Measurements from ENCODE around the gene GALNT2. TPM values are rescaled to one million over a fixed set of nuclear protein-coding genes. Genes with fewer than 3 reads are reported as not detected.

The GALNT2 gene
- total RNA-seq, 1 experiment from 2014 or later, result 152 TPM

GRCh38 chr1:230317823-230318819 is 251.1 kb downstream of the GALNT2 start:
- Histone ChIP-seq H3K4me3 (ENCODE audit: low read depth in 2 of 2, low read length in 2 of 2) (no peak overlapping the region), H3K27ac (ENCODE audit: low read length) (no peak overlapping the region), H3K36me3 (ENCODE audit: control insufficient read depth, insufficient read depth, low read length) (no peaks in the 10 kb centered on the region), H3K27me3 (ENCODE audit: control insufficient read depth, insufficient read depth, low read length) (peaks cover 4% of the 10 kb centered on the region), H3K4me1 (ENCODE audit: control insufficient read depth, insufficient read depth, low read length) (no peaks in the 10 kb centered on the region), H3K9me3 (ENCODE audit: control insufficient read depth, insufficient read depth, low read depth, low read length) (no peaks in the 10 kb centered on the region)
- ChIA-PET POLR2A (no interaction called here), CTCF (no interaction called here)
- intact Hi-C loops (cut with micrococcal nuclease; ENCODE audit: unreplicated experiment), result loop anchor here (10.0 kb wide), 1 partner anchor 653 kb away; no protein-coding TSS in a partner anchor
- no TSS peak for BruUV-seq (replicated peaks)
- no peak for ATAC-seq
- TF ChIP-seq SIN3A (IDR thresholded peaks at IDR 0.05; ENCODE audit: borderline replicate concordance, insufficient read depth, low read depth, low read length) (no peak), CTCF (IDR thresholded peaks at IDR 0.05) (no peak), POLR2AphosphoS5 (IDR thresholded peaks at IDR 0.05; ENCODE audit: low read depth, low read length) (no peak), TCF7L2 (IDR thresholded peaks at IDR 0.05; ENCODE audit: low read depth, low read length) (no peak), REST (IDR thresholded peaks at IDR 0.05; ENCODE audit: insufficient read depth in 1 of 2, low read depth in 2 of 2, low read length in 1 of 2) (no peak)
- DNase-seq (ENCODE audit: low read depth, low spot score), result no peak
- in situ Hi-C loops (cut with HindIII; ENCODE audit: low pct_unique_long_range_greater_than_20kb, low sequenced_read_pairs), result no loop called here

GRCh38 chr1:230319014-230319747 is 252.1 kb downstream of the GALNT2 start:
- Histone ChIP-seq H3K4me3 (ENCODE audit: low read depth in 2 of 2, low read length in 2 of 2) (no peak overlapping the region), H3K27ac (ENCODE audit: low read length) (no peak overlapping the region), H3K9me3 (ENCODE audit: control insufficient read depth, insufficient read depth, low read depth, low read length) (no peaks in the 10 kb centered on the region), H3K36me3 (ENCODE audit: control insufficient read depth, insufficient read depth, low read length) (no peaks in the 10 kb centered on the region), H3K4me1 (ENCODE audit: control insufficient read depth, insufficient read depth, low read length) (no peaks in the 10 kb centered on the region), H3K27me3 (ENCODE audit: control insufficient read depth, insufficient read depth, low read length) (peaks cover 4% of the 10 kb centered on the region)
- in situ Hi-C loops (cut with HindIII; ENCODE audit: low pct_unique_long_range_greater_than_20kb, low sequenced_read_pairs) (no loop called here), intact Hi-C loops (cut with micrococcal nuclease; ENCODE audit: unreplicated experiment) (loop anchor here (10.0 kb wide), 1 partner anchor 654 kb away; no protein-coding TSS in a partner anchor)
- TF ChIP-seq SIN3A (IDR thresholded peaks at IDR 0.05; ENCODE audit: borderline replicate concordance, insufficient read depth, low read depth, low read length), result no peak
- no peak for TF ChIP-seq REST (IDR thresholded peaks at IDR 0.05; ENCODE audit: insufficient read depth in 1 of 2, low read depth in 2 of 2, low read length in 1 of 2)
- TF ChIP-seq POLR2AphosphoS5 (IDR thresholded peaks at IDR 0.05; ENCODE audit: low read depth, low read length), result no peak
- TF ChIP-seq TCF7L2 (IDR thresholded peaks at IDR 0.05; ENCODE audit: low read depth, low read length), result no peak
- no peak for TF ChIP-seq CTCF (IDR thresholded peaks at IDR 0.05)
- ATAC-seq (no peak), DNase-seq (ENCODE audit: low read depth, low spot score) (no peak)
- ChIA-PET POLR2A (no interaction called here), CTCF (no interaction called here)
- no TSS peak for BruUV-seq (replicated peaks)
